ENCODE results near the gene ADAMTS19.

ADAMTS19 gene

GRCh38 chr5:129739773-129740172 is 279.7 kb downstream of the ADAMTS19 start:
- no peak overlapping the region for H2BK12ac ChIP-seq (ENCODE audit: low read length)
- H3K18ac ChIP-seq (ENCODE audit: low read length) = no peak overlapping the region
- no CpG with 5 or more reads among the region's 2 CpGs for WGBS (ENCODE audit: extremely low coverage, insufficient coverage, insufficient read length)
- no peaks in the 10 kb centered on the region for H3K79me1 ChIP-seq (ENCODE audit: low read length)
- no peak overlapping the region for H4K91ac ChIP-seq (ENCODE audit: low read depth, low read length)
- no peak for DNase-seq
- no peaks in the 10 kb centered on the region for H3K79me2 ChIP-seq (ENCODE audit: control insufficient read depth, insufficient read depth, low read length, poor library complexity)
- no peaks in the 10 kb centered on the region for H3K36me3 ChIP-seq (ENCODE audit: control insufficient read depth in 1 of 2, insufficient read depth in 2 of 2, low read length in 2 of 2)
- H3K4ac ChIP-seq (ENCODE audit: low read depth, low read length) = no peak overlapping the region
- no peak overlapping the region for H3K9ac ChIP-seq (ENCODE audit: low read length)
- no peaks in the 10 kb centered on the region for H3K9me3 ChIP-seq (ENCODE audit: insufficient read depth, low read depth, low read length)
- H4K12ac ChIP-seq (ENCODE audit: low read depth, low read length) = no peak overlapping the region
- no peak overlapping the region for H4K8ac ChIP-seq (ENCODE audit: low read depth, low read length)
- H2AFZ ChIP-seq (ENCODE audit: insufficient read depth, low read length, poor library complexity) = no peak overlapping the region
- no peak overlapping the region for H2AK5ac ChIP-seq (ENCODE audit: low read length)
- no peak overlapping the region for H3K4me3 ChIP-seq (ENCODE audit: low read depth, low read length)
- H3K14ac ChIP-seq (ENCODE audit: low read length) = no peak overlapping the region
- no peak overlapping the region for H3K27ac ChIP-seq (ENCODE audit: low read depth, low read length)
- no peaks in the 10 kb centered on the region for H3K4me1 ChIP-seq (ENCODE audit: control insufficient read depth in 1 of 2, insufficient read depth in 2 of 2, low read length in 2 of 2)
- no peak overlapping the region for H2BK120ac ChIP-seq (ENCODE audit: insufficient read depth, low read length, poor library complexity)
- H2BK5ac ChIP-seq (ENCODE audit: low read depth, low read length, poor library complexity) = no peak overlapping the region
- no peaks in the 10 kb centered on the region for H3K27me3 ChIP-seq (ENCODE audit: insufficient read depth, low read length)
- H3K4me2 ChIP-seq (ENCODE audit: low read length) = no peak overlapping the region
- H3K23ac ChIP-seq (ENCODE audit: low read length) = no peak overlapping the region

DNA sequence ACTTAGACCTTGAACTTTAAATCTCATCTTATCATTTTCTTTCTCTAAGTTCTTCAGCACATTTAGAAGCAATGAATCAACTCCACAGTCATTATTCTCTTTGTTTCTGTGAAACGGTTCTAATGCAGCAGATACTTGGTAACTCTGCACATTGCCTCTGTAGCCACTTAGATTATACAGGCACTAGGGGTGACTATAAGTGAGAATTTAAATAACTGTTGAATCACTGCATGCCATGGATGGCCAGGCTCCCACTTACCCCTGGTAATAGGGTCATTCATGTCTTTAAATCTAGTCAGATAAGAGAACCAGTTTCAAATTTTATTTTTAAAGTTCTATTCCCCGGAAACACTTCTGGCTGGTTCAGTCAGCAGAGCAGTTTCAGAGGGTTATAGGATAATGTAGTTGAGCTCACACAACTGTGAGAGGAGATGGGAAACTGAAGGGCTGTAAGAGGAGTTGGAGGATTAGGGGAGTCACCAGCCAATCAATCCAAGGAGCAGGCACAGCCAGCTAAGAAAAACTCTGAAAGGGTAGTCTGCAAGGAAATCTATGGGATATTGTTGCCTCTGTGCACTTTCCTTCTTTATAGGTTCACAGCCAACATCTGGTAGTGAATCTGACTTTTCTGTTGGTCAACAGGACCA is 283.6 kb downstream of the ADAMTS19 start:
- DNase-seq = no peak
- H2AFZ ChIP-seq (ENCODE audit: insufficient read depth, low read length, poor library complexity) = no peak overlapping the region
- no peak overlapping the region for H2BK5ac ChIP-seq (ENCODE audit: low read depth, low read length, poor library complexity)
- no peak overlapping the region for H2BK120ac ChIP-seq (ENCODE audit: insufficient read depth, low read length, poor library complexity)
- H3K9me3 ChIP-seq (ENCODE audit: insufficient read depth, low read depth, low read length) = no peaks in the 10 kb centered on the region
- no peak overlapping the region for H2AK5ac ChIP-seq (ENCODE audit: low read length)
- H3K4me2 ChIP-seq (ENCODE audit: low read length) = no peak overlapping the region
- WGBS (ENCODE audit: extremely low coverage, insufficient coverage, insufficient read length) = no CpG with 5 or more reads among the region's 2 CpGs
- H3K79me1 ChIP-seq (ENCODE audit: low read length) = no peaks in the 10 kb centered on the region
- H3K9ac ChIP-seq (ENCODE audit: low read length) = no peak overlapping the region
- H3K27ac ChIP-seq (ENCODE audit: low read depth, low read length) = no peak overlapping the region
- H4K91ac ChIP-seq (ENCODE audit: low read depth, low read length) = no peak overlapping the region
- no peak overlapping the region for H4K12ac ChIP-seq (ENCODE audit: low read depth, low read length)
- H3K4me3 ChIP-seq (ENCODE audit: low read depth, low read length) = no peak overlapping the region
- no peak overlapping the region for H2BK12ac ChIP-seq (ENCODE audit: low read length)
- H3K23ac ChIP-seq (ENCODE audit: low read length) = no peak overlapping the region
- no peak overlapping the region for H4K8ac ChIP-seq (ENCODE audit: low read depth, low read length)
- H3K18ac ChIP-seq (ENCODE audit: low read length) = no peak overlapping the region
- no peaks in the 10 kb centered on the region for H3K27me3 ChIP-seq (ENCODE audit: insufficient read depth, low read length)
- H3K36me3 ChIP-seq (ENCODE audit: control insufficient read depth in 1 of 2, insufficient read depth in 2 of 2, low read length in 2 of 2) = no peaks in the 10 kb centered on the region
- no peak overlapping the region for H3K14ac ChIP-seq (ENCODE audit: low read length)
- no peak overlapping the region for H3K4ac ChIP-seq (ENCODE audit: low read depth, low read length)
- H3K79me2 ChIP-seq (ENCODE audit: control insufficient read depth, insufficient read depth, low read length, poor library complexity) = no peaks in the 10 kb centered on the region
- H3K4me1 ChIP-seq (ENCODE audit: control insufficient read depth in 1 of 2, insufficient read depth in 2 of 2, low read length in 2 of 2) = no peaks in the 10 kb centered on the region

DNA sequence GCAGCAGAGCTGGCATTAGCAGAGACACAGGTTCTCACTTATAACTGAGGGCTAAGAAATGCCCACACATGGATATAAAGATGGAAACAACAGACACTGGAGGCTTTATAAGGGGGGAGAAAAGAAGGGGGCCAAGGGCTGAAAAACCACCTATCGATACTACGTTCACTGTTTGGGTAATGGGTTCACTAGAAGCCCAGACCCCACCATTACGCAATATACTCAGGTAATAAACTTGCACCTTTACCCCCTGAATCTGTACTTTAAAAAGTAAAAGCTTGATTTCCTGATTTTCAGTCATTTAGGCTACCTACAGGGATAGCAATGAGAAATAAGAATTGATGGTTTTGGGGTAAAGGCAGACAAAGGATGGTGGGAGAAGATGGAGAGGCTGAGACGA is 285.9 kb downstream of the ADAMTS19 start:
- Histone ChIP-seq H3K14ac (ENCODE audit: low read length) (no peak overlapping the region), H3K4me1 (ENCODE audit: control insufficient read depth in 1 of 2, insufficient read depth in 2 of 2, low read length in 2 of 2) (no peaks in the 10 kb centered on the region), H2AFZ (ENCODE audit: insufficient read depth, low read length, poor library complexity) (no peak overlapping the region), H4K91ac (ENCODE audit: low read depth, low read length) (no peak overlapping the region), H2AK5ac (ENCODE audit: low read length) (no peak overlapping the region), H3K36me3 (ENCODE audit: control insufficient read depth in 1 of 2, insufficient read depth in 2 of 2, low read length in 2 of 2) (no peaks in the 10 kb centered on the region), H4K12ac (ENCODE audit: low read depth, low read length) (no peak overlapping the region), H3K18ac (ENCODE audit: low read length) (no peak overlapping the region), H3K79me2 (ENCODE audit: control insufficient read depth, insufficient read depth, low read length, poor library complexity) (no peaks in the 10 kb centered on the region), H3K79me1 (ENCODE audit: low read length) (no peaks in the 10 kb centered on the region), H3K27ac (ENCODE audit: low read depth, low read length) (no peak overlapping the region), H2BK5ac (ENCODE audit: low read depth, low read length, poor library complexity) (no peak overlapping the region), H3K4me3 (ENCODE audit: low read depth, low read length) (no peak overlapping the region), H3K4me2 (ENCODE audit: low read length) (no peak overlapping the region), H3K23ac (ENCODE audit: low read length) (no peak overlapping the region), H3K27me3 (ENCODE audit: insufficient read depth, low read length) (no peaks in the 10 kb centered on the region), H2BK12ac (ENCODE audit: low read length) (no peak overlapping the region), H4K8ac (ENCODE audit: low read depth, low read length) (no peak overlapping the region), H3K4ac (ENCODE audit: low read depth, low read length) (no peak overlapping the region), H3K9ac (ENCODE audit: low read length) (no peak overlapping the region), H3K9me3 (ENCODE audit: insufficient read depth, low read depth, low read length) (no peaks in the 10 kb centered on the region), H2BK120ac (ENCODE audit: insufficient read depth, low read length, poor library complexity) (no peak overlapping the region)
- WGBS (ENCODE audit: extremely low coverage, insufficient coverage, insufficient read length) = no CpG with 5 or more reads among the region's 4 CpGs
- no peak for DNase-seq

DNA sequence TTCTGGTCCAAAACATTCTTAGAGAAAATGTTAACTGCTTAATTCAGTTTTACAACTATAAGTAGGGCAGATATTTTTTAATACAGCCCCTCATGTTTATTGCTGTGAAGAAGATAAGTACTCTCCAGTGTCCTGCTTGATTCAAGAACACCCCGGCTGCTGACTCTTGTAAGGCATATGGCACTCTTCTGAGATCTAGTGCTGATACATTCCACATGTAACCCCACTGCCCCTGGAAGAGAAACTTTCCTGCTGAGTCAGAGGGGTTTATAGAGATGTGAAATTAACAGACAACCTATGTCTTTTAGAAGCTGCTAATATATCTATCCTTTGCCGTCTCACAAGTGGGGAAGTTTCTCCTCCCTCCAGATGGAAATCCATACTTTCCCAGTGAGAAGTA is 286.8 kb downstream of the ADAMTS19 start:
- H3K79me2 ChIP-seq (ENCODE audit: control insufficient read depth, insufficient read depth, low read length, poor library complexity) = no peaks in the 10 kb centered on the region
- no peak overlapping the region for H3K23ac ChIP-seq (ENCODE audit: low read length)
- no peaks in the 10 kb centered on the region for H3K9me3 ChIP-seq (ENCODE audit: insufficient read depth, low read depth, low read length)
- no peaks in the 10 kb centered on the region for H3K36me3 ChIP-seq (ENCODE audit: control insufficient read depth in 1 of 2, insufficient read depth in 2 of 2, low read length in 2 of 2)
- no peak overlapping the region for H4K12ac ChIP-seq (ENCODE audit: low read depth, low read length)
- no peak overlapping the region for H3K14ac ChIP-seq (ENCODE audit: low read length)
- no peaks in the 10 kb centered on the region for H3K27me3 ChIP-seq (ENCODE audit: insufficient read depth, low read length)
- no peak overlapping the region for H2BK12ac ChIP-seq (ENCODE audit: low read length)
- H3K27ac ChIP-seq (ENCODE audit: low read depth, low read length) = no peak overlapping the region
- no peak overlapping the region for H3K4ac ChIP-seq (ENCODE audit: low read depth, low read length)
- H4K91ac ChIP-seq (ENCODE audit: low read depth, low read length) = no peak overlapping the region
- H3K79me1 ChIP-seq (ENCODE audit: low read length) = no peaks in the 10 kb centered on the region
- no peak overlapping the region for H3K9ac ChIP-seq (ENCODE audit: low read length)
- no peak overlapping the region for H4K8ac ChIP-seq (ENCODE audit: low read depth, low read length)
- DNase-seq = no peak
- no peak overlapping the region for H2AK5ac ChIP-seq (ENCODE audit: low read length)
- H2BK5ac ChIP-seq (ENCODE audit: low read depth, low read length, poor library complexity) = no peak overlapping the region
- H2AFZ ChIP-seq (ENCODE audit: insufficient read depth, low read length, poor library complexity) = no peak overlapping the region
- H3K4me2 ChIP-seq (ENCODE audit: low read length) = no peak overlapping the region
- no peaks in the 10 kb centered on the region for H3K4me1 ChIP-seq (ENCODE audit: control insufficient read depth in 1 of 2, insufficient read depth in 2 of 2, low read length in 2 of 2)
- no peak overlapping the region for H3K18ac ChIP-seq (ENCODE audit: low read length)
- H3K4me3 ChIP-seq (ENCODE audit: low read depth, low read length) = no peak overlapping the region
- H2BK120ac ChIP-seq (ENCODE audit: insufficient read depth, low read length, poor library complexity) = no peak overlapping the region
- WGBS (ENCODE audit: extremely low coverage, insufficient coverage, insufficient read length) = no CpG with 5 or more reads among the region's 2 CpGs

Measured in trophoblast cell (in vitro differentiated cells and primary cell).